ENCODE data around the gene DHRSX. TPM values are rescaled to one million over a fixed set of nuclear protein-coding genes. Genes with fewer than 3 reads are reported as not detected.

Gene DHRSX
- total and polyA plus RNA-seq, 2 of the 13 experiments (the other 11 are each of a cell fraction or from before 2014, with no cell fraction given), result 15.5 to 24.3 TPM

DNA sequence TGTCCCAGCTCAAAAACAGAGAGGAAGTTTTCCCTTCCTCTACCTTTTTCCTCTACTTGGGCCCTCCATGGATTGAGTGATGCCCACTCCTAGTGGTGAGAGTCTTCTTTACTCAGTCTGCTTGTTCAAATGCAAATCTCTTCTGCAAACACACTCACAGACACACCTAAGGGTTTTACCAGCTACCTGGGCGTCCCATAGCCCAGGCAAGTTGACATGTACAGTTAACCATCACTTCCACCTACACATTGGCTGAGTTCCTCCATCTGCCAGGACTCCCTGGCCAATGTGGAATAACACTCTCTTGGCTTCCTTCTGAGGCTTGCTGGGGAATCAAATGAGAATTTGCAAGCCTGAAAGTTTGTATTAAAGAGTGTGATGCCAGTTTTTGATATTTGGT is 45.7 kb upstream of the DHRSX start:
- H4K20me1 ChIP-seq (ENCODE audit: insufficient read depth, low read length), result no peaks in the 10 kb centered on the region
- no peaks in the 10 kb centered on the region for H3K36me3 ChIP-seq (replicated peaks in 1 of 2; ENCODE audit: control insufficient read depth in 1 of 2, insufficient read depth in 2 of 2, low read length in 2 of 2)
- no peak overlapping the region for H3K4me2 ChIP-seq (ENCODE audit: low read depth, low read length)
- no peak overlapping the region for H2AFZ ChIP-seq (ENCODE audit: low read length)
- ChIA-PET CTCF (ENCODE audit: low intra/inter-chr PET ratio, low total read pairs) (no interaction called here), POLR2A (no interaction called here)
- no peak overlapping the region for H3K9ac ChIP-seq (ENCODE audit: insufficient read depth, low read depth, low read length)
- H3K4me1 ChIP-seq (ENCODE audit: insufficient read depth, low read length), result no peaks in the 10 kb centered on the region; the same call in 1 of the 2 replicates
- H3K27me3 ChIP-seq (ENCODE audit: control insufficient read depth in 1 of 2, insufficient read depth in 2 of 2, low read length in 2 of 2), result no peaks in the 10 kb centered on the region
- ATAC-seq (no peak), FAIRE-seq (no peak), DNase-seq (ENCODE audit: low spot score) (no peak)
- intact Hi-C loops (cut with micrococcal nuclease; ENCODE audit: unreplicated experiment) (no loop called here), in situ Hi-C loops (cut with HindIII; ENCODE audit: extremely low pct_ligation_motif_present, low pct_unique_long_range_greater_than_20kb) (no loop called here)
- no peak overlapping the region for H3K4me3 ChIP-seq (replicated peaks in 1 of 3; ENCODE audit: insufficient read depth in 1 of 3, low read depth in 2 of 3, low read length in 3 of 3)
- H3K9me3 ChIP-seq (ENCODE audit: low read length), result no peaks in the 10 kb centered on the region
- no peaks in the 10 kb centered on the region for H3K79me2 ChIP-seq (ENCODE audit: insufficient read depth, low read length)
- H3K27ac ChIP-seq (ENCODE audit: extremely low read length, insufficient read depth, low read length), result no peak overlapping the region
- TF ChIP-seq CREB1 (IDR thresholded peaks at IDR 0.05), result no peak
- no peak for TF ChIP-seq CREB1 (CRISPR knock-in tag; IDR thresholded peaks at IDR 0.05)
- no peak for TF ChIP-seq NR3C1 (CRISPR knock-in tag; IDR thresholded peaks at IDR 0.05)
- 0% methylated on average over 1 of the region's 1 CpG for WGBS (ENCODE audit: low lambda C conversion rate)
- BruUV-seq (replicated peaks), result no TSS peak

DNA sequence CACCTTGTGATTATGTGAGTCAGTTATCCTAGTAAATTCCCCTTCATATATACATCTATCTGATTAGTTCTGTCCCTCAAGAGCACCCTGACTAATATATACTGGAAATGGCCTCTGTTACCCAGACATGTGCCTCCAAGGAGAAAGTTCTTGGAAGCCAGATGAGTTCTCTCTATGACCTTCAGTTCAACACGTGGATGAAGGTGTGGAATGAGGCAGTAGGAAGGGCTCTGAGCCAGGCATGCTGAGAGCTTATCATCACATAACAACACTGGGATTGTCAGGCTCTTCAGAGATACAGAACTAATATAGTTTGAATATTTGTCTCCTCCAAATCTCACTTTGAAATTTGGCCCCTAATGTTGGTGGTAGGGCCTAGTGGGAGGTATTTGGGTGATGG is 44.4 kb upstream of the DHRSX start:
- Histone ChIP-seq H3K79me2 (ENCODE audit: insufficient read depth, low read length) (no peaks in the 10 kb centered on the region), H3K9ac (ENCODE audit: insufficient read depth, low read depth, low read length) (no peak overlapping the region), H3K9me3 (ENCODE audit: low read length) (no peaks in the 10 kb centered on the region), H3K27ac (ENCODE audit: extremely low read length, insufficient read depth, low read length) (no peak overlapping the region), H3K27me3 (ENCODE audit: control insufficient read depth in 1 of 2, insufficient read depth in 2 of 2, low read length in 2 of 2) (no peaks in the 10 kb centered on the region), H3K4me1 (ENCODE audit: insufficient read depth, low read length) (no peaks in the 10 kb centered on the region; the same call in 1 of the 2 replicates), H2AFZ (ENCODE audit: low read length) (no peak overlapping the region), H3K36me3 (replicated peaks in 1 of 2; ENCODE audit: control insufficient read depth in 1 of 2, insufficient read depth in 2 of 2, low read length in 2 of 2) (no peaks in the 10 kb centered on the region), H3K4me3 (replicated peaks in 1 of 3; ENCODE audit: insufficient read depth in 1 of 3, low read depth in 2 of 3, low read length in 3 of 3) (no peak overlapping the region), H4K20me1 (ENCODE audit: insufficient read depth, low read length) (no peaks in the 10 kb centered on the region), H3K4me2 (ENCODE audit: low read depth, low read length) (no peak overlapping the region)
- no peak for TF ChIP-seq SMYD3 (CRISPR knock-in tag; IDR thresholded peaks at IDR 0.05)
- TF ChIP-seq SETDB1 (CRISPR knock-in tag; IDR thresholded peaks at IDR 0.05; ENCODE audit: borderline replicate concordance), result no peak
- TF ChIP-seq KLF12 (CRISPR knock-in tag; IDR thresholded peaks at IDR 0.05; ENCODE audit: borderline replicate concordance), result no peak
- TF ChIP-seq ZNF124 (CRISPR knock-in tag; IDR thresholded peaks at IDR 0.05), result no peak
- no peak for TF ChIP-seq RNF2 (conservative IDR thresholded peaks at IDR 0.05; ENCODE audit: low read depth)
- TF ChIP-seq, protein P1, sequence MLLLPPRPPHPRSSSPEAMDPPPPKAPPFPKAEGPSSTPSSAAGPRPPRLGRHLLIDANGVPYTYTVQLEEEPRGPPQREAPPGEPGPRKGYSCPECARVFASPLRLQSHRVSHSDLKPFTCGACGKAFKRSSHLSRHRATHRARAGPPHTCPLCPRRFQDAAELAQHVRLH (CRISPR knock-in tag; IDR thresholded peaks at IDR 0.05; ENCODE audit: borderline replicate concordance, low read depth), result no peak
- DNase-seq (ENCODE audit: low spot score) (no peak), FAIRE-seq (no peak), ATAC-seq (no peak)
- ChIA-PET POLR2A (no interaction called here), CTCF (ENCODE audit: low intra/inter-chr PET ratio, low total read pairs) (no interaction called here)
- in situ Hi-C loops (cut with HindIII; ENCODE audit: extremely low pct_ligation_motif_present, low pct_unique_long_range_greater_than_20kb), result no loop called here
- 0% methylated on average over 1 of the region's 1 CpG for WGBS (ENCODE audit: low lambda C conversion rate)
- BruUV-seq (replicated peaks), result no TSS peak
- intact Hi-C loops (cut with micrococcal nuclease; ENCODE audit: unreplicated experiment), result no loop called here

Measured in HepG2 (cell line).